GM18498 (cell line): ENCODE results near the gene PANK3.
"Not testable (repeated sequence)": the region's sequence is repeated elsewhere in the genome, so short reads cannot be mapped to it uniquely, and the experiment has no call there.

Experiments used
- ATAC-seq: cut with Tn5 transposase; IDR thresholded peaks from one replicate; pipeline ENCODE4 v1.9.1; 2021; ENCODE audit warnings: mild to moderate bottlenecking, moderate library complexity; ENCODE audit not compliant: unreplicated experiment

PANK3 gene

GRCh38 chr5:168553377-168554130 is 25.6 kb downstream of the PANK3 start:
- no peak for ATAC-seq

DNA sequence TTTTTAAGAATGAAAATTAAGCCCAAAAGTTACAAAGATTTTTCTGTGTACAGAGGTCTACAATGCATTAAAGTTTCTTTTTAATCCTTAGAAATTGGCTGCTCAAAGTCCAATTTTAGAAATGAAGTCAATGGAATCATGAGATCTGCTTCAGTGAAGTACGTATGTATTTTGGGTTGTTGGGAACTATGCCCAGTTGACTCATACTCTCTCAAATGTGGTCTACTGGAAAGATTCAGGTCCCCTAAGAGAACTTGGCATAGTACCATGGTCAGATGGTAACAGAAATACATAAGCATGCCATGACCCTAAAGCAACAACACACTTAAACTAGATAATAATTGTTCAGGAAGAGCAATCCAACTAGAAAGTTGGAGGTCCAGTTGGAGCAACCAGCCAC is 27.0 kb downstream of the PANK3 start:
- no peak for ATAC-seq

GRCh38 chr5:168550656-168551055 is 28.5 kb downstream of the PANK3 start:
- ATAC-seq: no peak

GRCh38 chr5:168549554-168549953 is 29.6 kb downstream of the PANK3 start:
- ATAC-seq: no peak

DNA sequence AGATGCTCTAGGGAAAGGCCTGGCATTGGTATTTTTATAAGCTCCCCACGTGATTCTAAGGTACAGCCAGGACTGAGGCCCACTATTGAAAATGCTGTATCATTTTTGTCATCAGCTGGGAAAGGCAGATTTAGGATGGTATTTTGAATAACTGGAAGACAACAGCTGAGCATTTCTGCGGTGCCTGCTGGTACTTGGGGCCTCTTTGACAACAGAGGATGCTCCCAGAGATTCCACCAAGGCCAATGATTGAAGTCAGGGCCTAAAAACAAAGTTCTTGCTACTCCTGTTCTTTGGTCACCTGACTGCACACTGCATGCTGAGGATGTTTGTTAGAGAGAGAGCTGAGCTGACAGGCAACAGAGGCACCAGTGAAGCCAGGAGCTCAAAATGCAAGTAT is 42.0 kb downstream of the PANK3 start:
- ATAC-seq: no peak

DNA sequence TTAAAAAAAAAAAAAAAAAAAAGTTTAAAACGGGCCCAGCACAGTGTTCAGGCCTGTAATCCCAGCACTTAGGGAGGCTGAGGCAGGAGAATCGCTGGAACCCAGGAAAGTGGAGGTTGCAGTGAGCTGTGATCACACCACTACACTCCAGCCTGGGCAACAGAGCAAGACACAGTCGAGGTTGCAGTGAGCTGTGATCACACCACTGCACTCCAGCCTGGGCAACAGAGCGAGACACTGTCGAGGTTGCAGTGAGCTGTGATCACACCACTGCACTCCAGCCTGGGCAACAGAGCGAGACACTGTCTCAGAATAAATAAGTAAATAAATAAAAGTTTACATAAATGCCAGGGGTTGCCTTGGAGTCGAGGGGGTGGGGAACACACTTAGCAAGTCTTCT is 44.8 kb downstream of the PANK3 start:
- ATAC-seq: not testable (repeated sequence)

GRCh38 chr5:168531987-168532864 is 46.9 kb downstream of the PANK3 start:
- ATAC-seq: no peak

- no peak for ATAC-seq
These were observed 48.0 kb downstream of the PANK3 start for GRCh38 chr5:168531191-168531590.

DNA sequence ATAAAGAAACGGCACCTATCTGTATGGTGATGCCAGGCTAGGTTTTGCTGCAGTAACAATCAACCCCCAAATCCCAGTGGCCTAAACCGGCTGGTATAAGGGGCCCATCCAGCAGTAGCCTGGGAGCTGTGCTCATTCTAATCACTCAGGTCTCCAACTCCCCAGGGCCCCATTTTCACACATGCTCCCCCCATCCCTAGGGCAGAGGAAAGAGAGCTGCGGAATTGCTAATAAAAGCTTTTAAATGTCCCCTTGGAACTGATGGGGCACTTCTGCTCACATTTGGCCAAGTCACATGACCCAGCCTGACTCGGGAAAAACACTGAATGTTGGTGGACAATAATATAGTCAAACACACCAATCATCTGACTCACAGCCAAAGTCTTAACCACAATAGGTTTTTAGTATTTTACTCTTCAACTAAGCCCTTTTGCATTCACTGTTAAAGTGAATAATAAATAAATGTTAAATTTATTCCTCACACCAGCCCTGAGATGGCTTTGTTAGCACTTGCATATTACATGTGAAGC is 48.5 kb downstream of the PANK3 start:
- no peak for ATAC-seq

DNA sequence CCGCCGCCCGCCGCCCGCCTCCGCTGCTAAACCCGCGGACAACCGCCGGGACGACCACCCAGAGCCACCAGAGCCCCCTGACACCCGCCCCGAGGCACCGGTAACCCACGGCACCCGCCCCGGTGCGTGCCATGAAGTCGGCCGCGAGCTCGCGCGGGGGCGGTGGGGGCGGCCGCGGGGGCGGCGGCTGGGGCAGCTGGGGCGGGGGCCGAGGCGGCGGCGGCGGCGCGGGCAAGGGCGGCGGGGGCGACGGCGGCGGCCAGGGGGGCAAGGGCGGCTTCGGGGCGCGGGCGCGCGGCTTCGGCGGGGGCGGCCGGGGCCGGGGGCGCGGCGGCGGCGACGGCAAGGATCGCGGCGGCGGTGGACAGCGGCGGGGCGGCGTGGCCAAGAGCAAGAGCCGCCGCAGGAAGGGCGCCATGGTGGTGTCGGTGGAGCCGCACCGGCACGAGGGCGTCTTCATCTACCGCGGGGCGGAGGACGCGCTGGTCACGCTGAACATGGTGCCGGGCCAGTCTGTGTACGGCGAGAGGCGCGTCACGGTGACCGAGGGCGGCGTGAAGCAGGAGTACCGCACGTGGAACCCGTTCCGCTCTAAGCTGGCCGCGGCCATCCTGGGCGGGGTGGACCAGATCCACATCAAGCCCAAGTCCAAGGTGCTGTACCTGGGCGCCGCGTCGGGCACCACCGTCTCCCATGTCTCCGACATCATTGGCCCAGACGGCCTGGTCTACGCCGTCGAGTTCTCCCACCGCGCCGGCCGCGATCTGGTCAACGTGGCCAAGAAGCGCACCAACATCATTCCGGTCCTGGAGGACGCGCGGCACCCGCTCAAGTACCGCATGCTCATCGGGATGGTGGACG is 49.6 kb downstream of the PANK3 start:
- ATAC-seq: no peak

DNA sequence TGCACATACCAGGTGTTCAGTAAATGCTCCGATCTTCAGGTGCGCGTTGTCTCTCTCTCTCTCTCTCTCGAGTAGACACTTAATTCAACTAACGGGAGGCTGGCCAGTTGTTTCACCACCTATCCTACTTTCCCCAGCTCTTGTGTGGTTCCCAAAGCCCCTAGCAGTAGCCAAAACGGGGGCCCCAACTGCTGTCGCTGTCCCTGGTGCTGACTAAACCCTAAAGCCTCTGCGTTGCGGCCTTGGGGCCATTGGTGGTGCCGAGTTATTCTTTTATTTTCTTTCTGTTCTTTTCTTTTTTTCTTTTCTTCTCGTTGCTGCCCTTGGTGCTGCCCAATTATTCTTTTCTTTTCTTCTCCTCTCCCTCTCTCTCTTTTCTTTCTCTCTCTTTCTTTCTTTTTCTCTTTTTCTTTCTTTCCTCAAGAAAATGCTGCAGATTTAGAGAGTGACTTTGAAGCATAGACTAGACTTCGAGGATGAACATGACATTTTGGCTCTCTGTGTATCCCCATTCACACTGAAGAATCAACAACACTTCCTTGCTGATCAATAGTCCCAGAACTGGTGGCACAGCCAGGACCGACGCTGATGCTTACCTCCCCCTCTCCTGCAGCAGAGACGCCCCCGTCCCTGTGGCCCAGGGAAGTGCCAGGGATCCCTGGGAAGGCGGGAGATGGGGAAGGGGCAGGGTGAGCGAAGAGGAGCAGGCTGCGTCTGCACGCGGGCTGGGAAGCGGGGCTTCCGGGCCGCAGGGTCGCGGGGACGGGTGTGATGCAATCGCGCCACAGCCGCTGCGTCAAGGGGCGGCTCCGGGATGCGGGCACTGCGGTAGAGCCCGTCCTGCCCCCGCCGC is 50.4 kb downstream of the PANK3 start, which contains the start of gene FBLL1:
FBLL1 (plus strand) TSS at position 785 of the 853 bp plus-strand sequence. CDS start 200 bp downstream, outside the sequence.
- no peak for ATAC-seq

DNA sequence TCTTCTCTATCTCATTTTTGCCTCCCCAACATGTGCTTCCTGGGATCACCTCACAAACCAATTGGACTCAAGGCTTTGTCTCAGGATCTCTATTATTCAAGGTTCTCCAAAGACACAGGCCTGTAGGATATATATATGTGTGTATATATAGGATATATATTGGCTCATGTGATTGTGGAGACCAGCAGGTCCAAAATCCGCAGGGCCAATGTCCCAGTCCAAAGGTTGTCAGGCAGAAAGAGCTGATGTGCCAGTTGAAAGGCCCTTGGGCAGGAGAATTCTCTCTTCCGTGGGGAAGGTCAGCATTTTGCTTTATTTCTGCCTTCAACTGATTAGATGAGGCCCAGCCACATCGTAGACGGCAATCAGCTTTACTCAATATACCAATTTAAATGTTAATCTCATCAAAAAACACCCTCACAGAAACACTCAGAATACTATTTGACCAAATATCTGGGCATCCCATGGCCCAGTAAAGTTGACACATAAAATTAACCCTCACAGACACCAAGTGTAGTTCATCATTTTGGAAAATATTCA is 51.3 kb downstream of the PANK3 start:
- no peak for ATAC-seq

- no peak for ATAC-seq
These were observed 53.3 kb downstream of the PANK3 start for GRCh38 chr5:168525856-168526255.

- no peak for ATAC-seq
These were observed 65.2 kb downstream of the PANK3 start for GRCh38 chr5:168513861-168514428.

DNA sequence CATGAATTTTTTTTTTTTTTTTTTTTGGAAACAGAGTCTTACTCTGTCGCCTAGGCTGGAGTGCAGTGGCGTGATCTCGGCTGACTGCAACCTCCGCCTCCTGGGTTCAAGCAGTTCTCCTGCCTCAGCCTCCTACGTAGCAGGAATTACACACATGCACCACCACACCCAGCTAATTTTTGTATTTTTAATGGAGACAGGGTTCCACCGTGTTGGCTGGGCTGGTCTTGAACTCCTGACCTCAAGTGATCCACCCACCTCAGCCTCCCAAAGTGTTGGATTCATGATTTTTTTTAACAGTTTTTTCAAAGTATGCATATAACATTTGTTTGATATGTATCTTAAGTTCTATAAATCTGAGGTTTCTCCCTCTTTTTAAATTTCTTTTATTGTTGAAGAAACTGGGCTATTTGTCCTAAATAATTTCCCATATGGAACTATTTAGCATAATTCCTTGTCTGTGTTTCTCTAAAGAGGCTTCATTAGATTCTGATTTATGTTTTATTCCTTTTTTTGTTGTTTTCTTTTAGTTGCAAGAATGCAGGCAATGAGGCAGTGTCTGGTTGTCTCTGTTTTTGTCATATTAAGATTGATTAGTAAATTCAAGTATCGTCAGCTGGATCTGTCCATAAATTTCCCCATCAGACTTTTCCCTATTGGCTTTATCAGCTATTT is 76.5 kb downstream of the PANK3 start:
- no peak for ATAC-seq
